Body of pancreas (tissue), 4 donors: ENCODE results near the gene SETD2.

Experiments
- CTCF ChIP-seq, 7 experiments: fragments of 450-650 bp in 4 of 7; fragments of 200-600 bp in 3 of 7; sonication (generic) in 3 of 7; IDR thresholded peaks; one replicate each; pipeline ENCODE4 v1.5.1; 2016 to 2019; ENCODE audit warnings: antibody characterized with exemption in 7 of 7
- POLR2A ChIP-seq, 3 donors: fragments of 450-650 bp; IDR thresholded peaks; one replicate each; pipeline ENCODE4 v1.6.1; 2016; ENCODE audit warnings: antibody characterized with exemption in 3 of 3, mild to moderate bottlenecking in 2 of 3

DNA sequence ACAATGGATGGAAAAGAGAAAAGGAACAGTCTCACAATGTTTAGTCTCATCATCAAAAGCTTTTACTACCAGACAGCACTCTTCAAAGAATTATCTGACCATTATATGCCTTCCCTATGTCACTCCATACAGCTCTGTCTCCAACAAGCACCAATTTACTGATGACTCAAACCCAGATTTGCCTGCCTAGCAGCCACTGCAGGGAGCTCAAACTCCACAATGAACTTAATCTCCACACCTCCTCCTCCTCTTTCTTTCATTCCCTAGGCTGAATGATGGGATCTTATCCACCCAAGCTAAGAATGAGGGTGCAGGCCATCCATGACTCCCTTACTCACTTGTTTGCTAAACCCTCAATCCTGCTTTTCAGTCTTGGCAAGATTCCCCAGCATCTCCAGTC is 139.0 kb downstream of the SETD2 start:
- TF ChIP-seq POLR2A (IDR thresholded peaks at IDR 0.05) (no peak), CTCF (IDR thresholded peaks at IDR 0.05) (no peak)
